NCI-H524 treated with DMSO at 0.1 percent for 48 hours (cell line): Measurements from ENCODE around the gene WDR59.
A peak's percentile ranks its signal among the peaks of the same experiment; 100 is the strongest.
"Not testable (repeated sequence)": the region's sequence is repeated elsewhere in the genome, so short reads cannot be mapped to it uniquely, and the experiment has no call there.

ENCODE experiments used
- DNase-seq: peaks from one replicate; lab custom pipeline; 2025; lab: John Stamatoyannopoulos, UW

WDR59 gene

GRCh38 chr16:74984529-74985296 is at the start of gene WDR59:
WDR59 (minus strand) TSS chr16:74985123; CDS start chr16:74985017, 106 bp downstream.
- DNase-seq: peak; percentile 97

GRCh38 chr16:75032655-75033054 is 47.7 kb upstream of the WDR59 start:
- no peak for DNase-seq

- DNase-seq: no peak
Observed at GRCh38 chr16:75029854-75030253, 44.9 kb upstream of the WDR59 start.

- no peak for DNase-seq
Observed at GRCh38 chr16:75028544-75029135, 43.7 kb upstream of the WDR59 start.

- no peak for DNase-seq
Observed at GRCh38 chr16:75027520-75028300, 42.8 kb upstream of the WDR59 start.

GRCh38 chr16:75026892-75027391 is 42.0 kb upstream of the WDR59 start:
- no peak for DNase-seq

GRCh38 chr16:75026239-75026891 is 41.4 kb upstream of the WDR59 start:
- not testable (repeated sequence) for DNase-seq

- DNase-seq: no peak
Observed at GRCh38 chr16:75025761-75026160, 40.8 kb upstream of the WDR59 start.

- DNase-seq: no peak
Observed at GRCh38 chr16:75024594-75024993, 39.7 kb upstream of the WDR59 start.

- DNase-seq: no peak
Observed at GRCh38 chr16:75024182-75024581, 39.3 kb upstream of the WDR59 start.

- no peak for DNase-seq
Observed at GRCh38 chr16:75023009-75023408, 38.1 kb upstream of the WDR59 start.

GRCh38 chr16:75022567-75022966 is 37.6 kb upstream of the WDR59 start:
- DNase-seq: no peak

- no peak for DNase-seq
Observed at GRCh38 chr16:75021410-75021809, 36.5 kb upstream of the WDR59 start.

GRCh38 chr16:75019586-75019985 is 34.7 kb upstream of the WDR59 start:
- DNase-seq: no peak

GRCh38 chr16:75019007-75019406 is 34.1 kb upstream of the WDR59 start:
- DNase-seq: no peak

GRCh38 chr16:75017670-75018525 is 33.0 kb upstream of the WDR59 start:
- DNase-seq: no peak

- not testable (repeated sequence) for DNase-seq
Observed at GRCh38 chr16:75016451-75017081, 31.6 kb upstream of the WDR59 start.

- DNase-seq: no peak
Observed at GRCh38 chr16:75014318-75014717, 29.4 kb upstream of the WDR59 start.

GRCh38 chr16:75013123-75013522 is 28.2 kb upstream of the WDR59 start:
- not testable (repeated sequence) for DNase-seq

GRCh38 chr16:75012380-75013081 is 27.6 kb upstream of the WDR59 start:
- DNase-seq: no peak
